Measurements from ENCODE around the gene NOS2.

Gene NOS2

GRCh38 chr17:27818401-27819105, 18.2 kb upstream of the NOS2 start:
- no peak for DNase-seq

GRCh38 chr17:27817731-27818130, 17.4 kb upstream of the NOS2 start:
- DNase-seq = no peak

GRCh38 chr17:27816946-27817345, 16.6 kb upstream of the NOS2 start:
- no peak for DNase-seq

GRCh38 chr17:27811961-27812360, 11.6 kb upstream of the NOS2 start:
- DNase-seq = no peak

GRCh38 chr17:27810902-27811557, 10.7 kb upstream of the NOS2 start:
- DNase-seq = no peak

DNA sequence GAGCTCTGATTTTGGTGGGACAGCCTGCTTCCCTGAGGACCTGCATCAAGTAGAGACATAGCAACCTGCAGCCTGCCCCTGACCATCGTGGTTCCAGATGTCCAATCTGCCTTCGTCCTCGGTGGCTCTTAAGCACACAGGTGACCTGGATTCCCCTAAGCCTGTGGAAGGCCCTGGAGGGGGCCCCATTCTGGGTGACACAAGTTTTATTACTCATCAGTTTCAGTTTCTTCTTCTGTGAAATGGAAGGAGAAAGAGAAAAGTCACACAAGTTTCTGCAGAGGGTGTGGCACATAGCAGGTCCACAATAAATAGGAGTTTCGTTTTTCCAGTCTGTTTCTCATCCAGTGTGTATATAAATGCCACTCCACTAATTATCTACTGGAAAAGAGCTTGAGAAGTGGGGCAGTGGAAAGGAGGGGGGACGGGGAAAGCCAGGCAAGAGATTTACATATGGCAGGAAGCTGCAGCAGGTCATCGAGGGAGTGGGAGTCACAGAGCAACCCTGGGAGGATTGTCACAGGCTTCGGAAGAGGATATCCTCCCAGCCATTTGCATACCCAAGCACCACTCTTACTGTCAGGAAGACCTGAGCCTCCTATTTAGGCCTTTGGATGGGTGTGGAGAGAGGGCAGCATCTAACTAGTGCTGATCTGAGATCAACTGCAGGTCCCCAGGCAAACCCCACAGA, 10.0 kb upstream of the NOS2 start:
- no peak for DNase-seq

GRCh38 chr17:27809555-27809954, 9.2 kb upstream of the NOS2 start:
- no peak for DNase-seq

- no peak for DNase-seq
These were observed 8.3 kb upstream of the NOS2 start for GRCh38 chr17:27808628-27809027.

DNA sequence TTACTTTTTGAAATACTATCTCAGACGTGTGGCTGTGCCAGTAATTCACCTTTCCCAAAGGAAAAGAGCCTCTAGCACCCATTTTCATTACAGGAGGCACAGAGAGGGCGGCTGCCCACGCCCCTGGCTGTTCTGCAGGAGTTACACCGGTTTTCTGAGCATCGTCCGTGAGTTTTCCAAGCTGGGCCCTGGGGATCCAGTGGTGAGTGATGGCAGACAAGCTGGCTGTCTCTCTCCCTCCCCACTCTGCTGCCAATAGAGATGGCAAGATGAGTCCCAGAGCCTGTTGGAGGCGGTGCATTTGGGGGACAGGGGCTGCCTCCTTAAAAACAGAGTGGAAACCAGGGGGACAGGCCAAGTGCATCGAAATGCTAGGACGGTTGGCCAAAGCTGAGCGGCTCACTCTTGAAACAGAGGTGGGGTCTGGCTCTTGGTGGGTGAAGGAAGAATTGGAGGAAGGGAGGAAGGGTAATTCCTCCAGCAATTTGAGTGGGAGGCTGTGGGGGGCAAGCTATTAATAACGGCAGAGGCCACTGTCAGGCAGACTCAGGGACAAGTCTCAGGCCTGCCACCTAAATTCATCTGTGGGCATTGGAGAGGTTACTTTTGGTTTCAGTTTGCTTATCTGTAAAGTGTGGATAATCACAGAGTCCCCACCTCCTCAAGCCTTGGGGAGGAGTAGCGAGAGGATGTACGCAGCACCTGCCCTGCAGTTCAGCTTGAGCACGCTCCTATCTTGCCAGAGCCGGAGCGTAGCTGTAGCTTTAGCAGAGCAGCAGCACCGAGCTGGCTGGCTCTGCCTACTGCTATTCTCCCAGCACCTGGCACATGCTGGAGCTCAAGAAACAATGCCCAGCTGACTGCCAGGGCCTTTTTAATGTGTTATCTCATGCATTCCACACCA, 7.5 kb upstream of the NOS2 start:
- DNase-seq = no peak

- peak; percentile 83 for DNase-seq
These were observed 5.3 kb upstream of the NOS2 start for GRCh38 chr17:27805520-27806146.

DNA sequence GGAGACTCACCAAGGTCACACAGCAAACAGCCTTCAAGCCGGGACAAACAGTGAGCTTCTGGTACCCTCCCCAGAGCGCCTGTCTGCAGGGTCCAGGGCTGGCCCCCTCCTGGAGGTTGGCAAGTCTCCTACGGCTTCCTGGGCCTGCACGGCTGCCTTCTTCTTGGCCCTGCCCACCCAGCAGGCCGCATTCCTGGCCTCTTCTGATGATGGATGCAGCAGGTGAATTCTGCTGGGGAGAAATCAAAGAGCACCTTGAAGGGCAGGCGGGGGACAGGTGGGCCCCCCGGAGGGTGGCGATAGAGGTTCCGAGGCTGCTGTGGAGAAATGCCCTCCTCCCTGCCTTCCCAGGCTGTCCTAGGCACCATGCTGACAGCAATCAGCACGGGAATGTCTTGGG, 3.8 kb upstream of the NOS2 start:
- DNase-seq = no peak

GRCh38 chr17:27802962-27803680, 2.8 kb upstream of the NOS2 start:
- no peak for DNase-seq

DNA sequence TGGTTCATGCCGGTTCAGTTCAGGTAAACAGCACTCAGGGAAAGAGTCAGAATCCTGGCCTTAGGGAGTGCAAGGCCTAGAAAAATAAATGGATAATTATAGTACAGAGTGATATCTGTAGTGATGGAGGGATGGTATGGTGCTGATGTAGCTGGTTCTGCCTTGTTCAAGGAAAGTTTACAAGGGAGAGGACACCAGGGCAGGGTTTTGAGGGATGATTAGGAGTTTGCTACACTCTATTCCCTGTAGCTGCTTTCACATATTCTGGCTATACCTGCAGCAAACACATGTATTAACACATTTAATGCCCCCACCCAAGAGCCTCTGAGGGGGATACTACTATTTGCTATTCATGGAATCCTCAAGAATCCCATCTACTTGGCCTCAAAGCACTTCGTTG, 1.7 kb upstream of the NOS2 start:
- DNase-seq = no peak

GRCh38 chr17:27798376-27798775, 2.0 kb downstream of the NOS2 start:
- DNase-seq = no peak

- DNase-seq = no peak
These were observed 2.8 kb downstream of the NOS2 start for GRCh38 chr17:27797390-27798091.

GRCh38 chr17:27793906-27794569, 6.3 kb downstream of the NOS2 start:
- DNase-seq = no peak

DNA sequence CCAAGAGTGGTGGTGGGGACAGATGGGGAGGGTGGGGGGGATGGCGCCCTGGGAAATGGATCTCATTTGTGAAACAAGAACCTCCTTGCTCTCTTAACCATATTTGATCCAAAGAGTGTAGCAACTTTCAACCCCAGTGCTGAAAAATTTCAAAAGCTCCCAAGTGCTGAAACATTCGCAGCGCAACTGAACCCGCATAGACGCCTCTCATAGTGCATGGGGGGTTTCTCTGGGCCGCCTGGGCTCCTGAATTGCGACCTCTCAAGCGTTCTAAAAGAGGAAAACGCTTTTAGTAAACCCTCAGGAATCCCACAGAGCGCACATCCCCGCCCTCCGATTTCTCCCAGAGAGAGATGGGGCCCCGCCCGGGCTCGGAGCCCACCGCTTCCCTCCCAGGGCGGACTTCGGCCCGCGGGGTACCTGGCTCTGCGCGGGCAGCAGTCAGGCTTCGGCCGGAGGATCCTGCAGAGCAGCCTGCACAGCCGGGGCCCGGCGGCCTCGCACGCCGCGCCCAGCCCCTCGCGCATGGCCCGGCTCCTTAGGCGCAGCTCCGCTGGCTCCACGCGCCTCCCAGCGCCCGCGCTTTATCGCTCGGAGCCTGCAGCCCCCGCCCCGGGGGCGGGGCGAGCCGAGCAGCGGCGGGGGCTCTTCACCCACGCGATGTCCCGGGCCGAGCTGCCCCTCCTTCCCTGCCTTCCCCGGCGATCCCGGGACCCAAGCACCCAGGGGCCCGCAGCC, 7.0 kb downstream of the NOS2 start:
- no peak for DNase-seq

GRCh38 chr17:27792095-27792494, 8.2 kb downstream of the NOS2 start:
- no peak for DNase-seq

- DNase-seq = no peak
These were observed 11.4 kb downstream of the NOS2 start for GRCh38 chr17:27788919-27789318.

Data from KG1 (cell line).